ENCODE measurements around the gene SP100.
"Not testable (repeated sequence)": the region's sequence is repeated elsewhere in the genome, so short reads cannot be mapped to it uniquely, and the experiment has no call there.

Gene SP100

GRCh38 chr2:230409316-230409715 is 6.7 kb upstream of the SP100 start:
- not testable (repeated sequence) for H3K4me3 ChIP-seq (ENCODE audit: low read depth in 1 of 2, low read length in 2 of 2); H3K36me3 ChIP-seq (ENCODE audit: control insufficient read depth in 1 of 2, insufficient read depth in 2 of 2, low read length in 2 of 2); H3K9me3 ChIP-seq (ENCODE audit: control insufficient read depth in 1 of 2, low read length in 2 of 2); H3K27me3 ChIP-seq (ENCODE audit: low read depth, low read length); H3K27ac ChIP-seq (ENCODE audit: low read length); H3K4me1 ChIP-seq (ENCODE audit: control insufficient read depth in 1 of 2, insufficient read depth in 2 of 2, low read length in 2 of 2)

- H3K4me3 ChIP-seq (ENCODE audit: low read depth in 1 of 2, low read length in 2 of 2) = no peak overlapping the region
- H3K4me1 ChIP-seq (ENCODE audit: control insufficient read depth in 1 of 2, insufficient read depth in 2 of 2, low read length in 2 of 2) = peaks cover 0 to 9% of the 10 kb centered on the region in 2 donors
- no peak overlapping the region for H3K27ac ChIP-seq (ENCODE audit: low read length)
- no peaks in the 10 kb centered on the region for H3K36me3 ChIP-seq (ENCODE audit: control insufficient read depth in 1 of 2, insufficient read depth in 2 of 2, low read length in 2 of 2)
- H3K9me3 ChIP-seq (ENCODE audit: control insufficient read depth in 1 of 2, low read length in 2 of 2) = no peaks in the 10 kb centered on the region
- no peaks in the 10 kb centered on the region for H3K27me3 ChIP-seq (ENCODE audit: low read depth, low read length)
Measured at GRCh38 chr2:230410263-230410662, 5.7 kb upstream of the SP100 start.

GRCh38 chr2:230410861-230411569 is 5.0 kb upstream of the SP100 start:
- H3K27me3 ChIP-seq (ENCODE audit: low read depth, low read length) = no peaks in the 10 kb centered on the region
- peak overlapping the region; percentile 68 to 92 for H3K4me3 ChIP-seq (ENCODE audit: low read depth in 1 of 2, low read length in 2 of 2)
- H3K4me1 ChIP-seq (ENCODE audit: control insufficient read depth in 1 of 2, insufficient read depth in 2 of 2, low read length in 2 of 2) = peaks cover 0 to 9% of the 10 kb centered on the region in 2 donors
- no peaks in the 10 kb centered on the region for H3K9me3 ChIP-seq (ENCODE audit: control insufficient read depth in 1 of 2, low read length in 2 of 2)
- H3K36me3 ChIP-seq (ENCODE audit: control insufficient read depth in 1 of 2, insufficient read depth in 2 of 2, low read length in 2 of 2) = no peaks in the 10 kb centered on the region
- peak overlapping the region; percentile 97 for H3K27ac ChIP-seq (ENCODE audit: low read length)

GRCh38 chr2:230411570-230412370 is 4.2 kb upstream of the SP100 start:
- H3K4me3 ChIP-seq (ENCODE audit: low read depth in 1 of 2, low read length in 2 of 2) = peak overlapping the region; percentile 68 to 92
- peak overlapping the region; percentile 97 for H3K27ac ChIP-seq (ENCODE audit: low read length)
- H3K4me1 ChIP-seq (ENCODE audit: control insufficient read depth in 1 of 2, insufficient read depth in 2 of 2, low read length in 2 of 2) = peaks cover 0 to 9% of the 10 kb centered on the region in 2 donors
- peaks cover 0 to 6% of the 10 kb centered on the region in 2 donors for H3K36me3 ChIP-seq (ENCODE audit: control insufficient read depth in 1 of 2, insufficient read depth in 2 of 2, low read length in 2 of 2)
- no peaks in the 10 kb centered on the region for H3K9me3 ChIP-seq (ENCODE audit: control insufficient read depth in 1 of 2, low read length in 2 of 2)
- H3K27me3 ChIP-seq (ENCODE audit: low read depth, low read length) = no peaks in the 10 kb centered on the region

- peak overlapping the region; percentile 97 for H3K27ac ChIP-seq (ENCODE audit: low read length)
- H3K4me1 ChIP-seq (ENCODE audit: control insufficient read depth in 1 of 2, insufficient read depth in 2 of 2, low read length in 2 of 2) = peaks cover 2 to 9% of the 10 kb centered on the region in 2 donors
- no peaks in the 10 kb centered on the region for H3K27me3 ChIP-seq (ENCODE audit: low read depth, low read length)
- peak overlapping the region; percentile 68 to 92 for H3K4me3 ChIP-seq (ENCODE audit: low read depth in 1 of 2, low read length in 2 of 2)
- H3K36me3 ChIP-seq (ENCODE audit: control insufficient read depth in 1 of 2, insufficient read depth in 2 of 2, low read length in 2 of 2) = peaks cover 0 to 6% of the 10 kb centered on the region in 2 donors
- H3K9me3 ChIP-seq (ENCODE audit: control insufficient read depth in 1 of 2, low read length in 2 of 2) = no peaks in the 10 kb centered on the region
Measured at GRCh38 chr2:230412371-230412711, 3.7 kb upstream of the SP100 start.

- no peaks in the 10 kb centered on the region for H3K27me3 ChIP-seq (ENCODE audit: low read depth, low read length)
- H3K27ac ChIP-seq (ENCODE audit: low read length) = no peak overlapping the region
- H3K36me3 ChIP-seq (ENCODE audit: control insufficient read depth in 1 of 2, insufficient read depth in 2 of 2, low read length in 2 of 2) = peaks cover 0 to 6% of the 10 kb centered on the region in 2 donors
- no peaks in the 10 kb centered on the region for H3K9me3 ChIP-seq (ENCODE audit: control insufficient read depth in 1 of 2, low read length in 2 of 2)
- H3K4me1 ChIP-seq (ENCODE audit: control insufficient read depth in 1 of 2, insufficient read depth in 2 of 2, low read length in 2 of 2) = peaks cover 7 to 9% of the 10 kb centered on the region in 2 donors
- peak overlapping the region in 1 of 2 donors; percentile 68 for H3K4me3 ChIP-seq (ENCODE audit: low read depth in 1 of 2, low read length in 2 of 2)
Measured at GRCh38 chr2:230412846-230413245, 3.2 kb upstream of the SP100 start.

GRCh38 chr2:230413479-230413878 is 2.5 kb upstream of the SP100 start:
- Histone ChIP-seq H3K4me3 (ENCODE audit: low read depth in 1 of 2, low read length in 2 of 2) (no peak overlapping the region), H3K4me1 (ENCODE audit: control insufficient read depth in 1 of 2, insufficient read depth in 2 of 2, low read length in 2 of 2) (peaks cover 8 to 10% of the 10 kb centered on the region in 2 donors), H3K36me3 (ENCODE audit: control insufficient read depth in 1 of 2, insufficient read depth in 2 of 2, low read length in 2 of 2) (peaks cover 0 to 6% of the 10 kb centered on the region in 2 donors), H3K9me3 (ENCODE audit: control insufficient read depth in 1 of 2, low read length in 2 of 2) (no peaks in the 10 kb centered on the region), H3K27ac (ENCODE audit: low read length) (no peak overlapping the region), H3K27me3 (ENCODE audit: low read depth, low read length) (no peaks in the 10 kb centered on the region)

- Histone ChIP-seq H3K27ac (ENCODE audit: low read length) (no peak overlapping the region), H3K4me3 (ENCODE audit: low read depth in 1 of 2, low read length in 2 of 2) (no peak overlapping the region), H3K36me3 (ENCODE audit: control insufficient read depth in 1 of 2, insufficient read depth in 2 of 2, low read length in 2 of 2) (peaks cover 0 to 6% of the 10 kb centered on the region in 2 donors), H3K9me3 (ENCODE audit: control insufficient read depth in 1 of 2, low read length in 2 of 2) (no peaks in the 10 kb centered on the region), H3K27me3 (ENCODE audit: low read depth, low read length) (no peaks in the 10 kb centered on the region), H3K4me1 (ENCODE audit: control insufficient read depth in 1 of 2, insufficient read depth in 2 of 2, low read length in 2 of 2) (peaks cover 8 to 18% of the 10 kb centered on the region in 2 donors)
Measured at GRCh38 chr2:230414302-230414701, 1.7 kb upstream of the SP100 start.

- Histone ChIP-seq H3K27ac (ENCODE audit: low read length) (peak overlapping the region; percentile 26), H3K27me3 (ENCODE audit: low read depth, low read length) (no peaks in the 10 kb centered on the region), H3K9me3 (ENCODE audit: control insufficient read depth in 1 of 2, low read length in 2 of 2) (no peaks in the 10 kb centered on the region), H3K4me3 (ENCODE audit: low read depth in 1 of 2, low read length in 2 of 2) (peak overlapping the region; percentile 78 to 96), H3K4me1 (ENCODE audit: control insufficient read depth in 1 of 2, insufficient read depth in 2 of 2, low read length in 2 of 2) (peaks cover 8 to 14% of the 10 kb centered on the region in 2 donors), H3K36me3 (ENCODE audit: control insufficient read depth in 1 of 2, insufficient read depth in 2 of 2, low read length in 2 of 2) (peaks cover 0 to 6% of the 10 kb centered on the region in 2 donors)
Measured at GRCh38 chr2:230417436-230417835, 1.4 kb downstream of the SP100 start.

GRCh38 chr2:230418341-230419016 is 2.5 kb downstream of the SP100 start:
- Histone ChIP-seq H3K36me3 (ENCODE audit: control insufficient read depth in 1 of 2, insufficient read depth in 2 of 2, low read length in 2 of 2) (peaks cover 0 to 6% of the 10 kb centered on the region in 2 donors), H3K4me1 (ENCODE audit: control insufficient read depth in 1 of 2, insufficient read depth in 2 of 2, low read length in 2 of 2) (peaks cover 8 to 14% of the 10 kb centered on the region in 2 donors), H3K27ac (ENCODE audit: low read length) (no peak overlapping the region), H3K4me3 (ENCODE audit: low read depth in 1 of 2, low read length in 2 of 2) (peak overlapping the region; percentile 40 to 78), H3K27me3 (ENCODE audit: low read depth, low read length) (no peaks in the 10 kb centered on the region), H3K9me3 (ENCODE audit: control insufficient read depth in 1 of 2, low read length in 2 of 2) (no peaks in the 10 kb centered on the region)

GRCh38 chr2:230419181-230419580 is 3.2 kb downstream of the SP100 start:
- H3K4me3 ChIP-seq (ENCODE audit: low read depth in 1 of 2, low read length in 2 of 2) = peak overlapping the region in 1 of 2 donors; percentile 28
- H3K27ac ChIP-seq (ENCODE audit: low read length) = no peak overlapping the region
- H3K9me3 ChIP-seq (ENCODE audit: control insufficient read depth in 1 of 2, low read length in 2 of 2) = no peaks in the 10 kb centered on the region
- no peaks in the 10 kb centered on the region for H3K27me3 ChIP-seq (ENCODE audit: low read depth, low read length)
- peaks cover 0 to 6% of the 10 kb centered on the region in 2 donors for H3K36me3 ChIP-seq (ENCODE audit: control insufficient read depth in 1 of 2, insufficient read depth in 2 of 2, low read length in 2 of 2)
- H3K4me1 ChIP-seq (ENCODE audit: control insufficient read depth in 1 of 2, insufficient read depth in 2 of 2, low read length in 2 of 2) = peaks cover 8 to 9% of the 10 kb centered on the region in 2 donors
